T follicular helper cell (primary cell): ENCODE data around the gene TSEN34.
"Not testable (repeated sequence)": the region's sequence is repeated elsewhere in the genome, so short reads cannot be mapped to it uniquely, and the experiment has no call there.

Source experiments
- DNase-seq: peaks from one replicate; pipeline ENCODE4 v3.0.0-alpha.2; 2020; ENCODE audit warnings: low read depth

TSEN34 gene

DNA sequence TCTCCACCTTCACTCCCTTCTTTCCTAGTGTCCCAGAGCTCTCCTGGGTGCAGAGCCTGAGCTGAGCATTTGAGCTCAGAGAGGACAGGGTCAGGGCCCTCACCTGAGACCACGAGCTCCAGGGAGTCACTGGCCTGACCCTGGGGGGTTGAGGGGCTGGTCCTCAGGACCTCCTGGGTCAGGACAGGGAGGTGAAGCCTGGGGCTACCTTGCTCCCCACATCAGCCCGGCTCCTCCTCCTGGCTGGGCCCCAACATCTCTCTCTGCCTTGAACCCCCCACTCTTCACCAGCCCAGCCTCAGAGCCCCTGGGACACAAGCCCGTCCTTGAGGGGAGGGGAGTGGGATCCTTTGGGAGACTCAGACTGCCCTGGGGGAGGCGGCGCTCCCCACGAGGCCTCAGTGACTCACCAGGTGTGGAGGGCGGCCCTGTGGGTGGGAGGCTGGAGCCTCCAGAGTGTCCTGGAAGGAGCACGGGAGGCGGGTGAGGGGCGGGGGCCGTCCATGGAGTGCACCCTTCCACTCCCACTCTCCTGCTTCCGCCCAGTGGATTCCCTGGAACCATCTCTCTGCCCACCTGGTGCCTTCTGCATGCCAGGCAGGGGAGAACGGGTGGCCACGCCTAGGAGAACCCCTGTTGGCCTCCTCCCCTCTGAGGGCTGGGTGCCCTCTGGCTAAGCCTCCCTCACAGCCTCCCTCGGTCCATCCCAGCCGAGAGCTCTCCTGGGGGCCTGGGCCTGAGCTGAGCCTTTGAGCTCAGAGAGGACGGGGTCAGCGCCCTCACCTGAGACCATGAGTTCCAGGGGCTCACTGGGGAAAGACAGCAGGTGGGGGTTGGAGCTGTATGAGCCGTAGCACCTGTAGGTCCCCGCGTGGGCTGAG lies 48.6 kb downstream of the TSEN34 start:
- DNase-seq, result not testable (repeated sequence)

DNA sequence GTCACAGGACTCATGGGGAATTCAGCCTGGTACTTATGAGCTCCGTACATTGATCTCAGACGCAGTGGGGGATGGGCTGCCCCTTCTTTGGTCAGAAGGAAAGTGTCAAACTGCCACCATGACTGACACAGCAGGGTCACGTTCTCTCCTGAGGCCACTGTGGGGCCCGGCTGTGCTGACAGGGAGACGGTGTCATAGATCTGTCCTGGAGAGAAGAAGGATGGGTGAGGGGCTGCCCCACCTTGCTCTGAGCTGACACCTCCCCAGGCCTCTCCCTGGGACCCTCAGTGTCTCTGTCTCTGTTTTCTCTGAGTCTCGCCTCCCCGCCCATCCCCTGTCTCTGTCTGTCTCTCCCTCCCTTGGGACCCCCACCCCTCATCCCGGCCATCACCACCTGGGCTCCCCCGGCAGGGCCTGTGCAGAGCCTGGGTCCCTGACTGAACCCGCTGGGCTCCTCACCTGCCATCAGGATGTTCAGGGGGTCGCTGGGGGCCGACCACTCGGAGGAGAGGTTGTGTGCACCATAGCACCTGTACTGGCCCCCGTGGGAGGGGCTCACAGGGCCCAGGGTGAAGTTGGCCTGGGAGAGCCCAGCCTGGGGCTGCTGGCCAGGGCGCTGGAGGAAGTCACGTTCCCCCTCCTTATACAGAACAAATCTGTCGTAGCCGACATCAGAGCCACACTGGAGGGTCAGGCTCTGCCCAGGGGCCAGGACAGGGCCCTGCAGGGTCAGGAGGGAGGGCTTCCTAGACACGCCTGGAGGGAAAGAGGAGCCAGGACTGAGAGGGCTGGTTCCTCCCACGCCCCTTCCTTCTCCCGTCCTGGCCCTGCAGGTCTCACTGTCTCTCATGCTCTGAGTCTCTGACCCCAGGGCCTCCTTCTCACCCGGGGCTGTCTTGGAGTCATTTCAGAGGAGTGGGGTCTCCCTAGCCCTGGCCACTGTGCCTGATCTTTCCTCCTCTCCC lies 49.5 kb downstream of the TSEN34 start:
- DNase-seq, result not testable (repeated sequence)

DNA sequence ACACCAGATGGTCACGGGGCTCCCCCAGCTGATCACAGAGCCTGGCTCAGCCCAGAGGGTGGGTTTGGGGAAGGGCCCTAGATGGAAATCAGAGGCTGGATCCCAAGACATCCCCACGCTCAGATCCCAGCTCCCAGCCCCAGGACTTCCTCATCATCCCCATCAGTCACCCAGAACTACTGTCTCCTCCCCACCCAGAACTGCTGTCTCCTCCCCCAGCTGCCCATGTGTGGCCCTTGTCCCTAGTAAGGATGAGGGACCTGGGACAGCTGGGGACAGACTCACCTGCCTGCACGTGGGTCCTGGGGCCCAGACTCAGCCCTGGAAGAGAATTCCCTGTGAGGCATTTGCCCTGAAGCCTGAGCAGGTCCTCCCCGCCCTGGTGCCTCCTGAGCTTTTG lies 51.1 kb downstream of the TSEN34 start:
- not testable (repeated sequence) for DNase-seq

DNA sequence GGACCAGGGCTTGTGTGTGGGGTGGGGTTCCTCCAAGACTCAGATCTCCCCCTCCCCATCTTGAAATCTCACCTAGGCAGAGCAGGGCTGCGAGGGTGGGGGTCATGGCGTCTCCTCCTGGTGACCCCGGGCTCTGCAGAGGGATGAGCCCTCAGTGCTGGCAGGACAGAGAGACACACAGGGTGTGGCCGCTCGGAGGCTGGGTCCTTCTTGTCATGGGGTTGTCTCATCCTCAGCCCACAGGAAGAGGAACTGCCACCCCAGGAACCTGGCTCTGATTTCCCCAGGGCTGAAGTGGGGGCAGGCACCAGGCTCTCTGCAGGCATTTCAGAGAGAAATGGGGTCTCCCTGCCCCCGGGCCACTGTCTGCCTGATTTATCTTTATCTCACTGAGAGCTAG lies 51.5 kb downstream of the TSEN34 start, which contains the start of gene LILRA6:
Gene LILRA6 (minus strand): TSS at position 145 of the 400 bp plus-strand sequence.
- DNase-seq, result not testable (repeated sequence)

DNA sequence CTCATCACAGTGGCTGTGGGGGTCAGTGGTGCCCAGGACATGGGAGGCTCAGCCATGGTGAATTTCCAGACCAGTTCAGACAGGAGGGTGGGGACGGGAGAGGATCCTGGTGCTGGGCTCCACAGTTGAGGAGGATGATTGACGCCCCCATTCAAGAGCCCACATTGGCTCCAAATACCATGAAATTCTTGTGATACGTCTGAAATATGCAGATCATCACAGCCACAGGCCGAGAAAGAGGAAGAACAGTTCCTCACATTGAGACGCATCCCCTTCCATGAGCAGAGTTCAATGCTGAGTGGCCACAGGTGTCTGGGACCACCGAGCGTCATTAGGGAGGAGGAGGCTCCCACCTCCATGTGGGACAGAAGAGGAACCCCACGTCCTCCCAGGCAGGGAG lies 52.7 kb downstream of the TSEN34 start:
- not testable (repeated sequence) for DNase-seq
